ENCODE data around the gene DHRS1. TPM values are rescaled to one million over a fixed set of nuclear protein-coding genes. Genes with fewer than 3 reads are reported as not detected.

The DHRS1 gene
- total RNA-seq, 1 experiment from 2014 or later, result 41.4 TPM

GRCh38 chr14:24337144-24337823, 37.7 kb upstream of the DHRS1 start:
- Histone ChIP-seq H3K4me2 (no peak overlapping the region), H3K27me3 (ENCODE audit: insufficient read depth, low read depth) (no peaks in the 10 kb centered on the region), H3K27ac (no peak overlapping the region), H2AFZ (no peak overlapping the region), H3F3A (ENCODE audit: insufficient read depth, low read depth) (no peaks in the 10 kb centered on the region), H3K9me3 (ENCODE audit: insufficient read depth, low read depth) (no peaks in the 10 kb centered on the region), H4K20me1 (ENCODE audit: insufficient read depth) (no peaks in the 10 kb centered on the region), H3K4me1 (replicated peaks; ENCODE audit: insufficient read depth) (peaks cover 3% of the 10 kb centered on the region; the same call in 1 of the 2 replicates), H3K9me2 (ENCODE audit: insufficient read depth) (no peaks in the 10 kb centered on the region), H3K79me2 (ENCODE audit: low read depth) (no peaks in the 10 kb centered on the region), H3K4me3 (no peak overlapping the region), H3K36me3 (ENCODE audit: low read depth) (no peaks in the 10 kb centered on the region)
- DNase-seq, result no peak
- POLR2A ChIA-PET (ENCODE audit: unreplicated experiment), result no interaction called here
- TF ChIP-seq CTCF (conservative IDR thresholded peaks at IDR 0.05) (no peak), EZH2 (IDR thresholded peaks at IDR 0.05; ENCODE audit: low read depth) (no peak)
- intact Hi-C loops (cut with micrococcal nuclease; ENCODE audit: unreplicated experiment), result no loop called here
- no TSS peak for BruUV-seq (replicated peaks)
- CTCF ChIA-PET, result no interaction called here

DNA sequence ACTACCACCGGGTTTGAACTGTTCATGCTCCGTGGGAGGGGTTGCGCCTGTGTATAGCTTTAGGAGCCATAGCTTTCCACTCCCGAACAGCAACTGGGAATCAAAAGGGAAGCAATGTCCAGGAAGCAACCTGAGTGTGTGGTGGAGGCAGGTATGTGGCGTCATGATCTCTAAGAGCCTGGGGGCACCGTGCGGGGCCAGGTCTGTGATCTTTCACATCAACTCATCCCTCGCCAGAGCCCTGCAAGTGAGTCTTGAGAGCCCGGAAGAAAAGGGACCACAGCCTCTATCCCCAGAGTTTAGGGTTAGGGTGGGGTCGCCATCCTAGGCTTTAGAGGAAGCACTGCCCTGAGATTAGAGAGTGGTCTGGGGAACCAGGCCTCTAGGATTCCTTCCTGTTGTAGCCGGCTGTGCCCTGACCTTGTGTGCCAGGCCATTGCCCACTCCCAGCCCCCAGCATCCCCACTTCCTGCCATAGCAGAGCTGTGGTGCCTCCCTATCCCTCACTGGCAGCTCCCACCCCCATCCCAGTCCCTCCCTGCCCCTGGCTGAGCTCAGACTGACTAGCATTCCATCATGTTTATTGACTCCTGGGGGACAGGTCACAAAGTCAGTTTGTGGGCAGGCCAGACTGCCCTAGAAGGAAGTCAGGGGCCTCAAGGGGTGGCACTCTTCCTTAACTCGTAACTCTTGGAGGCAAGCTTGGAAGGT, 36.0 kb upstream of the DHRS1 start:
- Histone ChIP-seq H3F3A (ENCODE audit: insufficient read depth, low read depth) (no peaks in the 10 kb centered on the region), H3K9me3 (ENCODE audit: insufficient read depth, low read depth) (no peaks in the 10 kb centered on the region), H3K79me2 (ENCODE audit: low read depth) (no peaks in the 10 kb centered on the region), H3K4me1 (replicated peaks; ENCODE audit: insufficient read depth) (peaks cover 3% of the 10 kb centered on the region; the same call in 1 of the 2 replicates), H3K4me3 (no peak overlapping the region), H3K36me3 (ENCODE audit: low read depth) (no peaks in the 10 kb centered on the region), H4K20me1 (ENCODE audit: insufficient read depth) (no peaks in the 10 kb centered on the region), H2AFZ (no peak overlapping the region), H3K4me2 (no peak overlapping the region), H3K9me2 (ENCODE audit: insufficient read depth) (no peaks in the 10 kb centered on the region), H3K27me3 (ENCODE audit: insufficient read depth, low read depth) (no peaks in the 10 kb centered on the region), H3K27ac (no peak overlapping the region)
- BruUV-seq (replicated peaks), result no TSS peak
- CTCF ChIA-PET, result no interaction called here
- DNase-seq, result no peak
- POLR2A ChIA-PET (ENCODE audit: unreplicated experiment), result interaction anchor here (0.5 to 0.7 kb wide), 2 partner anchors 28 to 90 kb away, joined by 3 to 5 read pairs; partner anchors contain the start of gene CIDEB
- intact Hi-C loops (cut with micrococcal nuclease; ENCODE audit: unreplicated experiment), result no loop called here
- no peak for TF ChIP-seq CTCF (conservative IDR thresholded peaks at IDR 0.05)
- TF ChIP-seq EZH2 (IDR thresholded peaks at IDR 0.05; ENCODE audit: low read depth), result no peak

GRCh38 chr14:24334431-24335291, 35.1 kb upstream of the DHRS1 start, which contains the start of gene ADCY4:
Gene ADCY4, minus strand, starts transcription at chr14:24335071. Its CDS starts 419 bp downstream, at chr14:24334652.
- Histone ChIP-seq H2AFZ (0 out of 2 replicates have a peak within 1 kb of the TSS, but pooled peaks have one; percentile 44), H3F3A (ENCODE audit: insufficient read depth, low read depth) (no peaks in the 10 kb centered on the region), H4K20me1 (ENCODE audit: insufficient read depth) (no peaks in the 10 kb centered on the region), H3K4me2 (peak within 1 kb of the TSS; percentile 64), H3K27ac (no peak within 1 kb of the TSS), H3K9me3 (ENCODE audit: insufficient read depth, low read depth) (no peaks in the 10 kb centered on the region), H3K4me1 (replicated peaks; ENCODE audit: insufficient read depth) (peaks cover 3% of the 10 kb centered on the region; the same call in 1 of the 2 replicates), H3K27me3 (ENCODE audit: insufficient read depth, low read depth) (no peaks in the 10 kb centered on the region), H3K9me2 (ENCODE audit: insufficient read depth) (no peaks in the 10 kb centered on the region), H3K4me3 (no peak within 1 kb of the TSS), H3K79me2 (ENCODE audit: low read depth) (no peaks in the 10 kb centered on the region), H3K36me3 (ENCODE audit: low read depth) (no peaks in the 10 kb centered on the region)
- BruUV-seq (replicated peaks), result no TSS peak
- POLR2A ChIA-PET (ENCODE audit: unreplicated experiment), result no interaction called here
- CTCF ChIA-PET, result interaction anchor here (1.4 to 2.9 kb wide), 2 partner anchors 96 to 97 kb away, joined by 7 to 26 read pairs; partner anchors contain the start of gene KHNYN
- no peak for TF ChIP-seq EZH2 (IDR thresholded peaks at IDR 0.05; ENCODE audit: low read depth)
- no peak for TF ChIP-seq CTCF (conservative IDR thresholded peaks at IDR 0.05)
- intact Hi-C loops (cut with micrococcal nuclease; ENCODE audit: unreplicated experiment), result loop anchor here (1.0 kb wide), 1 partner anchor 33 kb away; no protein-coding TSS in a partner anchor
- DNase-seq, result no peak

All from PC-9 (cell line).